Activated naive CD8-positive, alpha-beta T cell (primary cell): ENCODE measurements around the gene ZFP3.
"Not testable (repeated sequence)": the region's sequence is repeated elsewhere in the genome, so short reads cannot be mapped to it uniquely, and the experiment has no call there.

Experiments used
- H3K27ac Mint-ChIP-seq: one replicate; pipeline ENCODE4 v1.8.0; 2021; ENCODE audit warnings: mixed read lengths
- H3K27me3 Mint-ChIP-seq: one replicate; pipeline ENCODE4 v1.8.0; 2021; ENCODE audit warnings: mixed read lengths
- H3K36me3 Mint-ChIP-seq: one replicate; pipeline ENCODE4 v1.8.0; 2021; ENCODE audit warnings: mixed read lengths
- H3K4me1 Mint-ChIP-seq: one replicate; pipeline ENCODE4 v1.8.0; 2021; ENCODE audit warnings: low read depth, mixed read lengths
- H3K4me3 Mint-ChIP-seq: one replicate; pipeline ENCODE4 v1.8.0; 2021; ENCODE audit warnings: mild to moderate bottlenecking, mixed read lengths
- H3K9me3 Mint-ChIP-seq: one replicate; pipeline ENCODE4 v1.8.0; 2021; ENCODE audit warnings: low read depth, mixed read lengths

Gene ZFP3

DNA sequence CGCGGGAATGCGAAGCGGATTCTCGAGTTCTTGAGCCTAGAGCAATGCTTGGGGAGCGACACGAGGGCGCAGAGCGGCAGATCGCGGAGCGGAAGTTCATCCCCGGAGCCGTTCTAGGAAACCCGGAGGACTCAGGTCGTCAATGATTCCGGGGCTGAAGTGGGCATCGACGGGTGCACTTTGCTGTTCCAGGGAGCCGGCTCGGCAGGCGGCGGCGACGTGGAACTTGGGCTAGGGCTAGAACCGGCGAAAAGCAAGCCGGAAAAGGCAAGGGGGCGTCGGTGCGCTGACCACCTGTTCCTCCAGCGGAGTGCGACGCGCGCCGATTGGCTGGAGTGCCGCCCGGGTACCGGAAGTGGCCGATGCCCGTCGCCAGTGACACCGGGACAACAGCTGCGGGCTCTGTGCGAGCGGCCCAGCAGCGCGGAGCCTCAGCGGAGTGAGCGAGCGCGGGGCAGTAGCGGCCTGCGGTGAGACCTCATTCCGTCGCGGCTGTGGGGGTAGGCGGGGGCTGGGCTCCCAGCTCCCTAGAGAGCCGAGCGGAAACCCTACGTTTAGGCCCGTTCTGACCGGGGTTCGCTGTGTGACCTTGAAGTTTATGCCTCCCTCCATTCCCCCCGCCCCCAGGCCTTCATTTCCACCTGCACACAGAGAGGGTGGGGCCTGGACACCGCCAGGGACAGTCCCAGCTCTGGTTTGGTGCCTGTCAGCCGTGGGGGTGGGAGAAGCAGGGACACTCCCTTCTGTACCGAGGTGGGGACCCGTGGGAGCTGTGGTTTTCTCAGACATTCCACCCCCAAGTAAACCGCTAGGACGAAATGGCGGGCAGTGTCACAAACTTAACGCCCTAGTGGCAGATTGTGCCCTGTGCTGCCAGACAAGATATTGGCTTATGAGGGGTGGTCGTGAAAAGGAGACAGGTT, at the start of gene ZFP3:
TSS of gene ZFP3 (plus strand) at position 362 of the 923 bp plus-strand sequence. CDS start 13,038 bp downstream, outside the sequence.
- Mint-ChIP-seq H3K4me1 (peaks cover 32% of the 10 kb centered on the region), H3K4me3 (peak within 1 kb of the TSS; percentile 91), H3K9me3 (no peaks in the 10 kb centered on the region), H3K27ac (peak within 1 kb of the TSS; percentile 93), H3K36me3 (peaks cover 9% of the 10 kb centered on the region), H3K27me3 (no peaks in the 10 kb centered on the region)

DNA sequence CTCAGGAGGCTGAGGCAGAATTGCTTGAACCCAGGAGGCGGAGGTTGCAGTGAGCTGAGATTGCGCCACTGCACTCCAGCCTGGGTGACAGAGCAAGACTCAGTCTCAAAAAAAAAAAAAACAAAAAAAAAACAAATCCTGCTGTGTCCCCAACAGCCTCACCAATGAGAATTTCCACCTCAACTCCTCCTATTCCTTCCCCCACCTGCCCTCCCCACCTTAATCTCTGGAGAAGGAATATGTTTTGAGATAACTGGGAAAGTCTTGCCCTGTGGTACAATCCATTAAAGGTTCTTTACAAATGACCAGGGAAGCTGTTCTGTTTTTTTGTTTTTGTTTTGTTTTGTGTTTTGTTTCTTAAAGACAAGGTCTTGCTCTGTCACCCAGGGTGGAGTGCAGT, 48.1 kb upstream of the ZFP3 start:
- H3K9me3 Mint-ChIP-seq, H3K36me3 Mint-ChIP-seq, H3K27ac Mint-ChIP-seq, H3K4me3 Mint-ChIP-seq, H3K27me3 Mint-ChIP-seq: not testable (repeated sequence)
- peaks cover 15% of the 10 kb centered on the region for H3K4me1 Mint-ChIP-seq

DNA sequence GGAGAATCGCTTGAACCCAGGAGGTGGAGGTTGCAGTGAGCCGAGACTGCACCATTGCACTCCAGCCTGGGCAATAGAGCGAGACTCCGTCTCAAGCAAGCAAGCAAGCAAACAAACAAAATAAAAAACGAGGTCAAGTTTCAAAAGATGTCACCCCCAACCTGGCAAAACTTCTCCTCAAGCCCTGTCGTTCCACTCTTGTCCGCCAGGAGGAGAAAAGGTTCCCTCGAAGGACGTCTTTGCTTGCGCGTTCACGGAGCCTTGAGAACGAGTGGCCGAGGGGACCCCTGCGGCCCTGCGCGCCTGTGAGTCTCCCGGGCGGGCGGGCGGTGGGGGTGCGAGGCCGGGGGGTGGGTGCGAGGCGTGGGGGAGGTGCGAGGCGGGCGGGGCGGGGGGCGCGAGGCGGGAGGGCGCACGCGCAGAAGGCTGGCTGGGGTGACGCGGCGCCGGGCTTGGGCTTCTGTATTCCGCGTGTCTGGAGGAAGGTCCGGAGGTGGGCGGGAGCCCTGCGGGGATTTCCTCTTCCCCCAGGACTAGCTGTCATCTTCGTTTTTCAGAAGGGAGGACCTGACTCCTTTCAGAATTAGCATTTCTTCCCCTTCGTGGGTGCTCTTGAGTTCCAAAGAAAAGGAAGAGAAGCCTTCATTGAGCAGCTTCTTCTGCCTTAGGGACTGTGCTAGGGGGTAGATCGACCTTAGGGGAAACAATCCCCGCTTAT, 46.7 kb upstream of the ZFP3 start:
- peak overlapping the region; percentile 73 for H3K27ac Mint-ChIP-seq
- peak overlapping the region; percentile 80 for H3K4me3 Mint-ChIP-seq
- no peaks in the 10 kb centered on the region for H3K36me3 Mint-ChIP-seq
- H3K9me3 Mint-ChIP-seq: no peaks in the 10 kb centered on the region
- peaks cover 15% of the 10 kb centered on the region for H3K4me1 Mint-ChIP-seq
- H3K27me3 Mint-ChIP-seq: no peaks in the 10 kb centered on the region

- Mint-ChIP-seq H3K4me1 (peaks cover 15% of the 10 kb centered on the region), H3K9me3 (no peaks in the 10 kb centered on the region), H3K4me3 (no peak overlapping the region), H3K36me3 (no peaks in the 10 kb centered on the region), H3K27ac (no peak overlapping the region), H3K27me3 (no peaks in the 10 kb centered on the region)
Measured at GRCh38 chr17:5032865-5033264, 45.4 kb upstream of the ZFP3 start.

GRCh38 chr17:5033352-5034015, 44.8 kb upstream of the ZFP3 start:
- H3K27ac Mint-ChIP-seq: no peak overlapping the region
- H3K4me3 Mint-ChIP-seq: no peak overlapping the region
- no peaks in the 10 kb centered on the region for H3K36me3 Mint-ChIP-seq
- H3K4me1 Mint-ChIP-seq: peaks cover 15% of the 10 kb centered on the region
- H3K9me3 Mint-ChIP-seq: no peaks in the 10 kb centered on the region
- no peaks in the 10 kb centered on the region for H3K27me3 Mint-ChIP-seq

- Mint-ChIP-seq H3K36me3 (no peaks in the 10 kb centered on the region), H3K4me1 (peaks cover 15% of the 10 kb centered on the region), H3K27ac (no peak overlapping the region), H3K27me3 (no peaks in the 10 kb centered on the region), H3K9me3 (no peaks in the 10 kb centered on the region), H3K4me3 (no peak overlapping the region)
Measured at GRCh38 chr17:5034063-5034462, 44.2 kb upstream of the ZFP3 start.

DNA sequence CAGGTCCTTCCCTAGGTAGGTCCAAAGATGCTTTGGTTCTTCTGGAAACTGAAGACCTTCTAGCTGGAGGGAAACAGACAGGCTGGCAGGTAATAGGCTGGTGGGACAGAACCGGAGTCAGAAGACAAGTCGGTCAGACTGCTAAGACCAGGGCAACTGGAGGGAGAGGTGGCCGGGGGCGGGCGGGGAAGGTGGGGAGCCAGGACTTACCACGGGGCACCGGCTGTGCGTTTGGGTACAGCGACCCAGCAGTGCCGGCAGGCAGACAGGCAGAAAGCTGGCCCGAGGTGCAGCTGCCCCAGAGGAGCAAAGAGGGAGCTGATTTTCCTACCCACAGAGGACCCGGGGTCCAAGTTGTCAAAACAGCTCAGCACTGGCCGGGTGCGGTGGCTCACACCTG, 43.6 kb upstream of the ZFP3 start:
- no peak overlapping the region for H3K27ac Mint-ChIP-seq
- no peaks in the 10 kb centered on the region for H3K9me3 Mint-ChIP-seq
- H3K36me3 Mint-ChIP-seq: no peaks in the 10 kb centered on the region
- peaks cover 15% of the 10 kb centered on the region for H3K4me1 Mint-ChIP-seq
- H3K27me3 Mint-ChIP-seq: no peaks in the 10 kb centered on the region
- H3K4me3 Mint-ChIP-seq: no peak overlapping the region

DNA sequence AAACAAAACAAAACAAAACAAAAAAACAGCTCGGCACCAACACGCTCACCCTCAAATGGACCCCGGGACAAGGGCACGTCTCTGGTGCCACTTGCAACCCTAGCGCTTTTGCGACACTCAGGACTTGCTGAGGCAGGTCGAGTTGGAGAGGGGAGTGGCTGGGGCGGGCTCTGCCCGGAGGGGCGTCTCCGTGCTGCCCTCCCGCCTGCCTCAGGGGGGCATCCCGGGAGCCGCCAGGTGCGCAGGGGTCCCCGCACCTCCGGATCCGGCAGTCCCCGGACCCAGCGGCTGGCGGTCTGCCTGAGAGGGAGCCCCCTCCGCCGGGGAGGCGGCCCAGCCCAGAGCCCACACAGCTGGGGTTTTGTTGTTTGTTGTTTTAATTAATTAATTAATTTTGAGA, 43.0 kb upstream of the ZFP3 start, which contains the start of gene SLC52A1:
TSS of gene SLC52A1 (minus strand) at position 112 of the 400 bp plus-strand sequence. CDS start 820 bp downstream, outside the sequence.
- no peaks in the 10 kb centered on the region for H3K9me3 Mint-ChIP-seq
- no peak within 1 kb of the TSS for H3K4me3 Mint-ChIP-seq
- no peaks in the 10 kb centered on the region for H3K27me3 Mint-ChIP-seq
- H3K4me1 Mint-ChIP-seq: peaks cover 17% of the 10 kb centered on the region
- no peaks in the 10 kb centered on the region for H3K36me3 Mint-ChIP-seq
- H3K27ac Mint-ChIP-seq: no peak within 1 kb of the TSS

- H3K4me3 Mint-ChIP-seq: peak overlapping the region; percentile 73
Measured at GRCh38 chr17:5042157-5043022, 35.9 kb upstream of the ZFP3 start.

GRCh38 chr17:5043524-5043923, 34.7 kb upstream of the ZFP3 start:
- H3K36me3 Mint-ChIP-seq: no peaks in the 10 kb centered on the region
- H3K27me3 Mint-ChIP-seq: no peaks in the 10 kb centered on the region
- no peaks in the 10 kb centered on the region for H3K9me3 Mint-ChIP-seq
- peaks cover 37% of the 10 kb centered on the region for H3K4me1 Mint-ChIP-seq
- peak overlapping the region; percentile 32 for H3K4me3 Mint-ChIP-seq
- H3K27ac Mint-ChIP-seq: no peak overlapping the region

More at GRCh38 chr17:5042157-5043022, 35.9 kb upstream of the ZFP3 start:
- peaks cover 28% of the 10 kb centered on the region for H3K4me1 Mint-ChIP-seq
- H3K36me3 Mint-ChIP-seq: no peaks in the 10 kb centered on the region
- H3K27ac Mint-ChIP-seq: peak overlapping the region; percentile 83
- no peaks in the 10 kb centered on the region for H3K9me3 Mint-ChIP-seq
- H3K27me3 Mint-ChIP-seq: no peaks in the 10 kb centered on the region

DNA sequence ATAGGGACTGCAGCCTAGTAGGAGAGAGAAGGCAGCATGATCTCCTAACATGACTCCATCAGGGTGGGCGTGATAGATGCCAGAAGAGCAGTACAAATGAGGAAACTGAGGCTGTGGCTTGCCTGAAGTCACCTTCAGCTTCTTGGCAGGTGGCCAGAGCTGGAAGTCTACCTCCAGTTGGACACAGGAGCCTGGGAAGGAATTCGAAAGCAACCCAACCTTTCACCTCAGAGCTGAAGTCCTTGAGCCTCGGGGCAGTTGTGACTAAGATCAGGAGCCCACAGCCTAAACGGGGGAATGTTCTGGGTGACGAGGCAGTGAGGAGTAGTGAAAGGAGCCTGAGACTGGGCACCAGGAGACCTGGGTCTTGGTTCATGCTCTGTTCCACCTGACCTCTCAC, 33.6 kb upstream of the ZFP3 start:
- H3K4me1 Mint-ChIP-seq: peaks cover 45% of the 10 kb centered on the region
- H3K27ac Mint-ChIP-seq: no peak overlapping the region
- H3K27me3 Mint-ChIP-seq: no peaks in the 10 kb centered on the region

DNA sequence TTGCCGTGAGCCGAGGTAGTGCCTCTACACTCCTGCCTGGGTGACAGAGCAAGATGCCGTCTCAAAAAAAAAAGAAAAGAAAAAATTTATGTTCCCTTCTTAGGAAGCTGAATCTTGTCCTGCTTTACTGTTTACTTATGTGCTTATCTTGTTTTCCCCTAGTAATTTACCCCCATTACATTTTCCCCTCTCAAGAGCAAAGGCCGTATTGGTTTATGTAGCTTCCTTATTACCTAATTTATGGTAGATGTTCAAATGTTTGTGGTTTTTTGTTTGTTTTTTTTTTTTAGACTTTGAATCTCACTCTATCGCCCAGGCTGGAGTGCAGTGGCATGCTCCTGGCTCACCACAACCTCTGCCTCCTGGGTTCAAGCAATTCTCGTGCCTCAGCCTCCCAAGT, 32.8 kb upstream of the ZFP3 start:
- Mint-ChIP-seq H3K4me3 (no peak overlapping the region), H3K9me3 (no peaks in the 10 kb centered on the region), H3K4me1 (peaks cover 49% of the 10 kb centered on the region), H3K36me3 (no peaks in the 10 kb centered on the region), H3K27me3 (no peaks in the 10 kb centered on the region), H3K27ac (no peak overlapping the region)

More for the DNA sequence above, 33.6 kb upstream of the ZFP3 start:
- Mint-ChIP-seq H3K4me3 (no peak overlapping the region), H3K9me3 (no peaks in the 10 kb centered on the region), H3K36me3 (no peaks in the 10 kb centered on the region)

GRCh38 chr17:5047446-5047845, 30.8 kb upstream of the ZFP3 start:
- Mint-ChIP-seq H3K27ac (peak overlapping the region; percentile 41), H3K27me3 (no peaks in the 10 kb centered on the region), H3K36me3 (no peaks in the 10 kb centered on the region), H3K9me3 (no peaks in the 10 kb centered on the region), H3K4me1 (peaks cover 43% of the 10 kb centered on the region), H3K4me3 (no peak overlapping the region)

GRCh38 chr17:5049314-5049841, 28.9 kb upstream of the ZFP3 start:
- Mint-ChIP-seq H3K27ac (peak overlapping the region; percentile 50), H3K4me1 (peaks cover 35% of the 10 kb centered on the region), H3K4me3 (peak overlapping the region; percentile 35), H3K9me3 (no peaks in the 10 kb centered on the region), H3K36me3 (no peaks in the 10 kb centered on the region), H3K27me3 (no peaks in the 10 kb centered on the region)
